GM18499 (cell line): Measurements from ENCODE around the gene ANKRD55.
A peak's percentile ranks its signal among the peaks of the same experiment; 100 is the strongest.
"Not testable (repeated sequence)": the region's sequence is repeated elsewhere in the genome, so short reads cannot be mapped to it uniquely, and the experiment has no call there.

Experiments used
- ATAC-seq: cut with Tn5 transposase; IDR thresholded peaks from one replicate; pipeline ENCODE4 v1.9.1; 2021; ENCODE audit warnings: moderate number of reproducible peaks; ENCODE audit not compliant: insufficient read depth, unreplicated experiment

The ANKRD55 gene

DNA sequence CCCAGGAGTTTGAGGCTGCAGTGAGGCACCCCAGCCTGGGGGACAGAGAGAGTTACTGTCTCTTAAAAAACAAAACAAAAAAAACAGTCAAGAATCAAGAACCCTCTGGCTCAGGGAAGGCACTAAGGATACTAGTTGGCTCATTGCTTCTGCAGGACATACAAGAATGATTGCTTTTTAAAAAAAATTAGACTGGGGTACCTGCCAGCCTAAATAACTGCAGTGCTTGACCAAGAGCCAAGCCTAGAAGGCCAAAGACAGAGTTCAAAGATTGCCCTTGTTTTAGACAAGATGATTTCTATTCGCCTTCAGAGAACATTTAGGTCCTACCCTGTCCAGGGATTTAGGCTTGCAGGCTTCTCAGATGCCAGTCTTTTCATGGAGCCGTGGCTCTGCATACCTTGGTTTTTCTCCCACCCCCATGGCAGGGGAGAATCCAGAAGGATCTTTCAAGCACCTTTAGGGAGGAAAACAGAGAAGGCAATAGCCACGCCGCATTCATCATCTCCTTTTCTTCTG, 144.6 kb downstream of the ANKRD55 start:
- no peak for ATAC-seq

DNA sequence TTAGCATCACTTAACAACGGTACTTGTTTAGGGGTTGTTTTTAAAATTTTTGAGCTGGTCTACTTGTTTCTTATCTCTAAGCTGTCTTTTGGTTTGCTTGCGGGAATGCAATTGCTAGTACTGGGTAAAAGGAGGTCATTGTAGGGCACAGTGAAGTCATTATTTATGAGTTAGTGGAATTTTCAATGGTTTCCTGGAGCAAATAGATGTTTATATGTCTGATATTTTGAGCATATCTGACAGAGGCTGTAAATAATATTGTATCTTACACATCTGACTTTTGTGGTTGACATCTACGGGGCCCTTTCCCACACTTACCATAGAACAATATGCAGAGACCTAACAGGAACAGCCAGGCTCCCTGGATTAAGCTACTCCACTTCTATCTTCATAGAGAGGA, 147.9 kb downstream of the ANKRD55 start:
- ATAC-seq: no peak

DNA sequence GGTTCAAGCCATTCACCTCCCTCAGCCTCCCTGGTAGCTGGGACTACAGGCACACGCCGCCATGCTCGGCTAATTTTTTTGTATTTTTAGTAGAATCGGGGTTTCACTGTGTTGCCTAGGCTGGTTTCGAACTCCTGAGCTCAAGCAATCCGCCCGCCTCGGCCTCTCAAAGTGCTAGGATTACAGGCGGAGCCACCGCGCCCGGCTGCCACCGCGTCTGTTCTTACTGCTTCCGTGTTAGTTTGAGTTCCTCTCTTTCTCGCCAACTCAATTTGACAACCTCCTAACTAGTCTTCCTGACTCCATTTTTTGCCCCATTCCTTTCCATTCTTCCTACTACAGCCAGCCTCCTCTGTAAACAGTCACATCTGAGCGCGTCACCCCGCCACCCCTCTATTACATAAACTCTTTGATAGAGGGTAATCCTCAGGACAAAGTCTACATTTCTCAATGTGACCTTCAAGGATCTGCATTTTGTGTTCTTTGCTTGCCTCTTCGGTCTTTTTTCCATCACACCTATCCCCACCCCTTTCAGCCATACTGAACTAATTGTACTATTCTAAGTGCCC, 149.8 kb downstream of the ANKRD55 start:
- ATAC-seq: no peak

DNA sequence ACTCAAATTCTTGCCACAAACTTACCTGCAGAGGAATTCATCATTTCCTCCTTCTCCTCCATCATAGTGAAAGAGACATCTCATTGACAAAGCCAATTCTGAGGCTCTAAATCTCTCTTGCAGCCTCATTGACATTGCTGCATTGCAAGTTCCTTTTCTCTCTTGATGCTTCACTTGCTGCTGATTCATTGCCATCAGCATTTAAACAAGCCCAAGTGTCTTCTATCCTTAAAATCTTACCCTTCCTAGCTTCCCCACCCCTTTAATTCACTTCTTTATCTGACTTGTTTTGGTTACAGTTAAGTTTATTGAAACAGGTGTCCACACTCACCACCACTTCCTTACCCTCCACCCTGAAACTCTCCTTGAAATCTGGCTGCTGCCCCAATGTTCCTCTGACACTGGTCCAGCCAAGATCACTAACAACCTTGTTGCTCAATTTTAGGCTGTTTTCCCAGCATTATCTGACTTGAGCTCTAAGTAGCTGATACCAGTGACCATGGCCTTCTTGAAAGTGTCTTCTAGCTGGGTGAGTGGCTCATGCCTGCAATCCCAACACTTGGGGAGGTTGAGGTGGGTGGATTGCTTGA, 152.0 kb downstream of the ANKRD55 start:
- peak; percentile 34 for ATAC-seq

DNA sequence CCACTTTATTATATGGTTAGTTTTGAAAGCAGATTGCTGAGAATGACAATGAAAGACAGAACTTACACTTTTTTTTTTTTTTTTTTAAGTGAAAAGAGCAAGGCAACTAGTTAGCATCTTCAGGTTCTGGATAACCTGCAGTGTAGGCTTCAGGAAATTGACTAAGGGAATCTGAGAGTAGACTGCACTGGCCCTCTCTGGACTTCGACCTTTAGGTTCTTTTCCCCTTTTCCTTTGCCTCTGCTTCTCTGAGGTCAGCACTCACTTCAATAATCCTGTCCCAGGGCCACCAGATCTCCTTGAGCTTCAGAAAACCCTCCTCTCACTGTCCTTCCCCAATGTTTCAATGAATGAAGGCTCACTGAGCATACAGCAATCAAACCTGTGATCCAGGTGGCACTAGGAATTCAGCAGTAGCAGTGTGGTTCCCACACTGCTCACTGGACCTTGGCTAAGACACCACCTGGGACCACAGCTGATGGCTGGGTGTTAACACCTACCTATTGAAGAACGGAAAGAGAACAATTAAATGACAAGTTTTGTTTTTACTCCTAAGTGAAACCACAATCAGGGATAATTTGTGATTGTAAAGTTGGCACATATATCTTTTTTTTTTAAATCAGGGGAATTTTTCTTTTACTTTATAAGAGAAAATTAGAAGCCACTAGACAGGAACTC, 152.6 kb downstream of the ANKRD55 start:
- ATAC-seq: peak; percentile 52

DNA sequence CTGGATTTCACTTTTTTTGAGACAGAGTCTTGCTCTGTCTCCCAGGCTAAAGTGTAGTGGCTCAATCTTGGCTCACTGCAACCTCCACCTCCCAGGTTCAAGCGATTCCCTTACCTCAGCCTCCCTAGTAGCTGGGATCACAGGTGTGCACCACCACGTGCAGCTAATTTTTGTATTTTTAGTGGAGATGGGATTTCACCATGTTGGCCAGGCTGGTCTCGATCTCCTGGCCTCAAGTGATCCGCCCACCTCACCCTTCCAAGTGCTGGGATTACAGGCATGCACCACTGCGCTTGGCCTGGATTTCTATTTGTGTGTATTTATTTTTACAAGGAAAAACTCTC, 154.0 kb downstream of the ANKRD55 start:
- not testable (repeated sequence) for ATAC-seq

DNA sequence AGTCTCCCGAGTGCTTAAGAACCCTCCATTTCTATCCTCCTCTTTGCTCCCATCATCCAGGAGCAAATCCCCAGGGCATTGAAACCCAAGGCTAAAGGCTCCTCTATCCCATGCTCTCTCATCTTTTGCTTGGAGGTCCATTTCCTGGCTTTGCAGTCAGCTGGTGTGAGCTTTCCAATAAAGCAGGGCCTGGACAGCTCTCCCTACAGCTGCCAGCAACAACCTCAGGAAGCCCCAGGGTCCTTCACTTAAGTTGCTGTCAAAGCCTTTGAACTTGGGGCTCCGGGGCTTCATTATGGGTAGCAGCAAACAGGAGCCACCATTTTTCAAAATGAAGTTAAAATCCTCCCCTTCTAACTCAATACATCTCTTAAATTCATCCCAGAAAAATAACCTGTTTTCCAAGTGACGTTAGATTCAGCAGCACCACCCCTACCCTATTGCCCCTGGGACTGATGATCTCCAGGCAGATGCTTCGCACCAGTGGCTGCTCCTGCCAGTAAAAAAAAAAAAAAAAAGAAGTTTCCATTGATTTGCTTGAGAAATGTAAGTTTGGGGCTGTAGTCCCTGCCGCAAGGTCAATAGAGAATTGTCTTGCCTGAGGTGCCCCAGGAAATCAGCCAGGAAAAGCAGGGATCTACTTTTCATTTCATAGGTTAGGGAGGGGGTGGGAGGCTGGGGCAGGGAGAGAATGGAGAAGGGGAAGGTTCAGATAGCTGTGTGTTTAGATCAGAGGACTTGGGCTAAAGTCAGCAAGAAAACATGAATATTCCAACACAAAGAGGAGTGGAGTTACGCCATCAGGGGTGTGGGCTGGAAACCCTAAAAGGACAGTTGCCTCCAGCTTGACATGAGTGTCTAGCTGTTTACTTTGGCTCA, 154.6 kb downstream of the ANKRD55 start:
- ATAC-seq: no peak

DNA sequence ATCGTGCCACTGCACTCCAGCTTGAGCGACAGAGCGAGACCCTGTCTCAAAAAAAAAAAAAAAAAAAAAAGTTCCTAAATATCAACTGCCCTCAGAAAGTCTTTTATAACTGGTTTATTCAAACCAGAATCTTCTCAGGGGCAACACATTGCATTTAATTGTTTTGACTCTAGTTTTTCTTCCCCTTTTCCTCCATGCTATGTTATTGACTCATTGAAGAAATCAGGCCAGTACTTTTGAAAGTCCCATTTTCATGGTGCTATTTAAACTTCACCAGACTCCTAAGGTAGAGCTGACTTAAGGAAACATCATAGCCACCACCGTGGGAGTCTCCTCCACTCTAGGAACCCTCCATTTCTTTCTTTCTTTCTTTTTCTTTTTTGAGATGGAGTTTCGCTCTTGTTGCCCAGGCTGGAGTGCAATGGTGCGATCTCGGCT, 155.3 kb downstream of the ANKRD55 start:
- no peak for ATAC-seq

DNA sequence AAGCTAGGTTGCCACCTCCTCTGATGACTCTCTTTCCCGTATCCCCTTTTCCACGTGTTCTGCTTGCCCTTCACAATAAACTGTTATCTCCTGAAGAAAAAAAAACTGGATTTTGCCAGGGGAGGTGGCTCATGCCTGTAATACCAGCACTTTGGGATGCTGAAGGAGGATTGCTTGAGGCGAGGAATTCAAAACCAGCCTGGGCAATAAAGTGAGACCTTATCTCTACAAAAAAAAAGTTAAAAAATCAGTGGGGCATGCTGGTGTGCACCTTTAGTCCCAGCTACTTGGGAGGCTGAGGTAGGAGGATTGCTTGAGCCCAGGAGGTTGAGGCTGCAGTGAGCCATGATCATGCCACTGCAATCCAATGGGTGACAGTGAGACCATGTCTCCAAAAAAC, 156.6 kb downstream of the ANKRD55 start:
- no peak for ATAC-seq

DNA sequence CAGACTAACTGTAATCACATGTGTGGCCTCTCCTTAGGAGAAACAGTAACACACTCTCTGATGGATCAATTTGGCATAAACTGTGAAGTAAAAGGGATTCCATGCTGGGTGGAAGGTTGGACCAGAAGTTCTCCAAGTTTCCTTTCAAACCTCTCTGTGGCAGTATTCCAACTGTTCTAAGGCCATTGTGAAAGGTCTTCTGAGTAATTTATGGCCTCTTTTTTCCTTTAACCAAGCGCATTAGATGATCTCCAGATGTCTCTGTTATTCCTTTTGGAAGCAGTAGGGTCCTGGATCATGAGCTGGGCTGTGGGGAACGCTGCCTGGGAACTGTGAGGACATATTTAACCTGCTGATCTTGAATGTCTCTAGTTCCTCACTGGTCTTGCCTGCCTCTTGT, 157.8 kb downstream of the ANKRD55 start:
- ATAC-seq: no peak

DNA sequence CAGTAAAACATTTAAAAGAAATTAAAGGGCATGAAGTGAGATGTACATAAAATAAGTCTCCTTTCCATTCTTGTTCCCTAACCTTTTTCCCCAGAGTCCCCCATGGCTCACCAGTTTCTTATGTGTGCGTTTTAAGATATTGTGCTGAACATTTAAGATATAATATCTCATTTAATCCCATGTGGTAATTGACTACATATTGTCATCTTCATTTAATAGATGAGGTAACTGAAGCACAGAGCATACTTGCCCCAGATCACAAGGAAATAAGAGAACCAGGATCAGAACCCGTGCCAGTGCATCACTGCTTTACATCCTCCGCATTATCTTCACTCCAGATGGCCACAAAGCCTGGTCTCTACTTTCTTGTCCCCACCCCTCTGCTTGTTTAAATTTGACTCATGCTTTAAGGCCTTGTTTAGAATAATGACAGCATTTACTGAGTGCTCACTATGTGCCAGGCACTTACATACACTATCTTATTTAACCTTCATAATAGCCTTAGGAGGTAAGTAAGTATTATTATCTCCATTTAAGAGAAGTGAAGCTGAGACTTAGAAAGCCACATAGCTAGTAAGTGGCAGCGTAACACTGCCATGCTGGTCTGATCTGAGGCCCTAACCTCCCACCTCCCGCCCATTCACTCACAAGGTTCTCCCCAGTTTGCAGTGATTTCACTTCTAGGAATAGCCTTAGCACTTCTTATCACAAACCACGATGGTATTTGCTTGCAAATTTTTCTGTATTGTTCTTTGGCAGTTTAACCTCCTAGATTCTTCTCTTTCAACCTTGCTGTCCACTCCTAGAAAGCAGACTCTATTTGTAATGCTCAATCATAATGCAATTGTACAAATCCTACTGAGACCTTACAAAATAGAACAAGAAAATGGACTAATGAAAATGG, 160.0 kb downstream of the ANKRD55 start:
- no peak for ATAC-seq

DNA sequence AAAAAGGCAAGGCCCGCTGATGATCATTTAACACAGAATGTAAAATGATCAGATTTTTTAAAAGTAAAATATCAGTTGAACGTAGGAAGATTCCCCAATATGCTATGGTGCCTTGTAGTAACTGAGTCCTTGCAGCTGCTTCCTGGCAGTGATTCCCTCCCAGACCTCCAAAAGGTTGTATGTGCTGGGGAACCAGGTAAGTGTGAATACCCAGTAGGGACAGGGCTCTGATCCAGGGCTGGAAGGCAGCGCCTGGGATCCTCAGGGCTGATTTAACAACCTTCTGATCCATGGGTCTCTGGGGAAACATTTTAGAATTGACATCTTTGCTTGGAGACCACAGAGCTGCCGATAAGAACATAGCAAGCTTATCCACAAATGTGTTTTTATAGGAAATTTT, 161.7 kb downstream of the ANKRD55 start:
- no peak for ATAC-seq

DNA sequence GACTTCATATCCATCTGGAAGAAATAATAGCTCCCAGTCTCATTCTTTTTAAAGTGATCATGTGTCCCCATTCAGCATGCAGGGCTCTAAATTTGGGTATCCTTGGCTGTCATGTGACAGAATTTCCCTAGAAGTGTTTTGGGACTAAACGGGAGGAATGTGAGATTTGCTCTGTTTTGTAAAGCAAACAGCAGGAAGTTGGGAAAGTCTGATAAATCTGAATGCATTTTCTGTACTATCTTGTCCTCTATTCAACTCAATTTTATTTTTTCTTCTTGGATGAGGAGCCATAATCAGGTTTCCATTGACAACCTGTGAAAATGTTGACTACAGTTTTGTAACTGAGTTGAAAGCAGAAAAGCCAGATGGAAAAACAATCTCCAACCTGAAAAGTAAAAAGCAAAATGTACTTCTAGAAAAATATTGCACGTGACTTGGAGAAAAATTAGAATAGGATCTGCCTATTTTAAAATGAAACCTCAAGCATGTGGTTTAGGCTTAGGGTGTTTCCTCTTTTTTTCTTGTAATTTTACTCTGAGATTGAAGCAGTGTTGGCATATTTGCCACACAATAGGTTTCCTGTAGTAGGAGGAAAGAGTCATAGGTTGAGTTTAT, 162.2 kb downstream of the ANKRD55 start:
- ATAC-seq: no peak

DNA sequence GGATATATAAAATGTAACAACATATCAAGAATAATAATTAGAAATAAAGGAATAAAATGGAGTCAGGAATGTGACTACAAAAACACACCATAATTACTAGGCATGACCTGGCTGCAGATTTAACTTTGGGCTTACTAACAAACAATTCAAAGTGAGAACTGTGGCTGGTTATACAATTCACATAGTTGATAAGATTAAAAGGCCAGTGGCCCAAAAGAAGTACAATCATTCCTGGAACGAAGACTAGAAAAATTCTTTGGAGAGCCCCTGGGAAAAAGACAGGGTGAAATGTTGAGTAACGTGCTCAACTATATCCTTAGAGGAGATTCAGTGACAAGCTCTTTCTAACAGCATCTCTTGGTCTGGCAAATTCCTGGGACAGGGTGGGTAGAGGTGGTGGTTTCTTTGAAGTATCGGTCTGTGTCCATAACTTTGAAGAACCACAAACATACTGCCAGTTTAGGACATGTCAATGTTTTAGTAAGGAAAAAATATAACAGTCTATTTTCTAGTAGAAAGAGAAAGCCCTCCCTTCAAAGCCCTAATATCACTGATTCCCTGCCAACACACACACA, 163.4 kb downstream of the ANKRD55 start:
- no peak for ATAC-seq

DNA sequence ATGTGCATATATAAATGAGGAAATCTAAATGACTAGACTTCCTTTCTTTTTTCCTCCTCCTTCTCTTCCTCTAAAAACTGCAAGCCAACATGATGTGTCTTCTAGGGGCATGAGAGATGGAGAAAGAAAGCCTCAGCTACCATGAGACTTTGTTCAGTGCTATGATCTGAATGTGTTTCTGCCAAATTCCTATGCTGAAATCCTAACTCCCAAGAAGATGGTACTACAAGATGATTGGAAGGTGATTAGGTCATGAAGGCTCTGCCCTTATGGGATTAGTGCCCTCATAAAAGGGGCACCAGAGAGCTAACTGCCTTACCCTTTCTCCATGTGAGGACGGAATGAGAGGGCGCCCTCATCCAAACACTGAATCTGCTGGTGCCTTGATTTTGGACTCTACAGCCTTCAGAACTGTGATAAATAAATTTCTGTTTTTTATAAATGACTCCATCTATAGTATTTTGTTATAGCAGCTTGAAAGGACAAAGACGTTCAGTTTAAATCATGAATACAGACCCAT, 166.1 kb downstream of the ANKRD55 start:
- ATAC-seq: no peak

DNA sequence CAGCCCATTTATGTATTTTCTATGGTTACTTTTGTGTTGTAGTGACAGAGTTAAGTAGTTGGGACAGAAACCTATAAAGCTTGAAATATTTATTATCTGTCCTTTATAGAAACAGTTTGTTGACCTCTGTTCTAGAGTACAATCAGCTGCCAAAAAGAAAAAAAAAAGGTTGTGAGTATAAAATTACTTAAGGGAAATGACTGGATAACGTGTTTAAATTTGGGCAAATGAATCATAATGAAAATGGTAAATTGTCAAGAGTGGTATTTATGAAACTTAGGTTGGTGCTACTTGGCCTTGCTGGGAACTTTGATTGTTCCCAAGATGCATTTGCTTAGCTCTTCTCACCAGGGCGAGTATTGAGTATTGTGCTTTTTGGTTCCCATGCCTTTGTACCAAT, 168.1 kb downstream of the ANKRD55 start:
- ATAC-seq: no peak

DNA sequence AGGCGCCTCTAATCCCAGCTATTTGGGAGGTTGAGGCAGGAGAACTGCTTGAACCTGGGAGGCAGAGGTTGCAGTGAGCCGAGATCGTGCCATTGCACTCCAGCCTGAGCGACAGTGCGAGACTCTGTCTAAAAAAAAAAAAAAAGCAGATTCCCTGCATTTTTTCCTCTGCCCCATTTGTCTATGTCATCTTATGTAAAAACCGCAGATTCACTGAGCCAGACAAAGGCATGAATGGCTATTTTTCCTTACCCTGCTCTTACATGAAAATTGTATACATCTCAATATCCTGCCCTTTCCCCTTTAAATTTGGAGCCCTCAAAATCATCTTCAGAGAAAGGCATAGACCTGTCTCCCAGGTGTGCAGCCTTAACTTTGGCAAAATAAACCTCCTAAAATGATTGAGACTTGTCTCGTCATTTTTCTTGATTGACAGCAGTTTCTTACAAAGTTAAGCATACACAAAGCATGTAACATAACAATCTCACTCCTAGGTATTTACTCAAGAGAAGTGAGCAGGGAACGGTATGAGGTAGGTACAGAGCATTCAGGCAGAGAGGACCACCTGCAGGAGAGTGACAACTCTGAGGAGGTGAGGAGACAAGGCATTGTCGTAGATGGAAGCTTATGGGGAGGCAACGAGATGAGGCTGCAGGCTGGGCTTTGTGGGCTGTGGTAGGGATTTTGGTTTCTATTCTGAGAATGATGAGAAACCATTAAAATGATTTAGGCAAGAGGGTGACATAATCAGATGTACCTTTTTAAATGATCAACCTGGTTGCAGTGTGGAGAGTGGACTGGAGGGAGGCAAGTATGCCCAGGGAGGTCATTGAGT, 172.6 kb downstream of the ANKRD55 start:
- ATAC-seq: no peak

DNA sequence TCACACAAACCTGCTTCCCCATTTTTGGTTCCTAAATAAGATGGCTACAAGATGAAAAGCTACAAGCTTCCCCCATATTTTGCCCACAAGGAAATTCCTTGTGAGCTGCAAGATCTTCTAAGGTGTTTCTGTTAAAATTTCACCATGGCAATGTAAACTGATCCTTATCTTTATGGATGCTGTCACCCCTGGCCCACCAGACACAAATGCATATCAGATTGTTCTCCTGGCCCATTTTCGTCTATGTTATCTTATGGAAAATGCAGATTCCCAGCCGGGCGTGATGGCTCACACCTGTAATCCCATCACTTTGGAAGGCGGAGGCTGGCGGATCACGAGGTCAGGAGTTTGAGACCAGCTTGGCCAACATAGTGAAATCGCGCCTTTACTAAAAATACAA, 173.3 kb downstream of the ANKRD55 start:
- no peak for ATAC-seq
